ENCODE measurements around the gene ARHGAP29.

GRCh38 chr1:94281361-94282142, 44.2 kb upstream of the ARHGAP29 start:
- TF ChIP-seq CTCF (conservative IDR thresholded peaks at IDR 0.05) = no peak
- TF ChIP-seq EZH2 (IDR thresholded peaks at IDR 0.05; ENCODE audit: low read depth) = no peak
